NCI-H2107 (cell line): ENCODE data around the gene CCDC6.
"Not testable (repeated sequence)": the region's sequence is repeated elsewhere in the genome, so short reads cannot be mapped to it uniquely, and the experiment has no call there.

ENCODE experiments used
- DNase-seq: peaks from one replicate; lab custom pipeline; 2025; lab: John Stamatoyannopoulos, UW

Gene CCDC6

DNA sequence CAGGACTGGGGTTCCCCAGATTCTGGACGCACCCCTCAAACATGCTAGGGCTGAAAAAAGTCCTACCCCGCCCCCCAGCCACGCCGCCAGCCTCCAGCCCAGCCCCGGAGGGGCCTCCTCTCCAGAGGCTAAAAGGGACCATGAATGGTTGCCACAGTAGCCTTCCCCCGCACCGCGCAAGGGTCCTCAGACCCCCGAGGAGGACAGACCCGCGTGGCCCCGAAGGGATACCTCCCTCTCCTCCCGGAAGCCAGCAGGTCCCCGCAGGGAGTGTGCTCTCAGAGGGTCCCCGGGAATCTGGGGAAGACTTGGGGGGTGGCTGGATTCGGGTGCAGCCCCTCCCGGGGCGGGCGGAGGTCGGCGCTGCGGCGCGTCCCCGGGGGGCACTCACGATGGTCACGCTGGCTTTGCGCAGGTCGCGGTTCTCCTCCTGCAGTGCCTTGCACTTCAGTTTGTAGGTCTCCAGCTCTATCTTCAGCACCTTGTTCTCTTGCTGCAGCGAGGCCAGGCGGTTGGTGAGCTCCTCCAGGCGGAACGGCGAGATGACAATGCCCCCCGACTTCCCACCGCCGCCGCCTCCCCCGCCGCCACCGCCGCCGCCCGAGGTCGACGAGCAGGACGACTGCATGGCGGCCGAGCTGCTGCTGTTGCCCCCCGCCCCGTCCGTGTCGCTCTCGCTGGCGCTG is 482 bp downstream of the CCDC6 start:
- no peak for DNase-seq

DNA sequence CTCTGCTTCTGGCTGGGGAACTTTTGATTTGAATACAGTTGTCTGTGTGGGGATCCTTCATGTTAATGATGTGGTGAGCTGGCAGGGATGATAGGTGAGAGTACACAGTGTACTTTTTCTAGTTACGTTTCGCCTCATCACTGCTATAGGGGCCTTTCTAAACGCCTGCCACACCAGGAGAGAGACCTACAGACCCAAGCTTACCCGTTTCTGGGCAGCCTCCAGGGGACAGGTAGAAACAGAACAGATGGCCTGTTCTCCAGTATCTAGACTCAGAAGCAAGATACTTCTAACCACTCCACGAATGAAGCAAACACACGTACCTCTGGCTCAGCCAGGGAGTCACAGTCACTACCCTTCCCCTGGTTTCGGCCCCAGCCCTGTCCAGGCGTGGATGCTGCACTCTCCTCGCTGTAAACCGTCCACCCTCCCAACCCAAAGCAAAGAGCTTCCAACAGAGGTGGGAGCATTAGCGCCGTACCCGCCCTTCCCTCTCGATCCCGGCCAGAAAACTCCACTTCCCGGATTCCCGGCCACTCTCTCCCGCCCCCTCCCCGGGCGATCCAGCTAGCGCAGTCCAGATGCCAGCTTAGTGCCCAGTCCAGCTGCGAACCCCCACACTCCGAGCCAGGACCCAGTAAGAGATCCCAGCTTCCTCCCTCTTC is 1.2 kb downstream of the CCDC6 start:
- DNase-seq: no peak

DNA sequence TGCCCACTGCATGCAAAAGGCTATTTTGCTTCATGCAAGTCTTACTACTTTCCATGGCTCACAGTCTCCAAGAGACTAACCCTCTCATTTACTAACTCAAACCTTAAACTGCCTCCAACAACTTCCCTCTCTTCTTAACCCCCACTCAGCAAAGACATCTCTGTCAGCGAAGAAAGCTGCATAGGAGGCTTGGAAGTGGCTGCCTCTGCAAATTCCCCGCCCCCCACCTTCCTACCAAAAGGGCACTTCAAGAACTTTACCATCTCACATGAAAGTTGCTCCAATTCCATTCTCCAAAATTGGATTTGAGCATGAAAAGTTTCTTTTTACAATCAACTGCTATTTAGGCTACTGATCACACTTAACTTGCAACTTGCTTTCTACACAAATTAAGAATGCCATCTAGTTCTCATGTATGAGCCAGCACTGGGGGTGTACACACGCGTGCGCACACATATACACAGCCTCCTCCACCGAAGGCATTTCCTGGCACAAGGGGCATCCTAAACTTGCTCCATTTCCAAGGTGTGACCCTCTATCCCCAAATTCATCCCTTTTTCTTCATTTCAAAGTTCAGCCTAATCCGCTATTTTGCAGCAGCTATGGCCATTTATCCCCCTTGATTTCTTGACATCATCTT is 1.8 kb downstream of the CCDC6 start:
- no peak for DNase-seq

DNA sequence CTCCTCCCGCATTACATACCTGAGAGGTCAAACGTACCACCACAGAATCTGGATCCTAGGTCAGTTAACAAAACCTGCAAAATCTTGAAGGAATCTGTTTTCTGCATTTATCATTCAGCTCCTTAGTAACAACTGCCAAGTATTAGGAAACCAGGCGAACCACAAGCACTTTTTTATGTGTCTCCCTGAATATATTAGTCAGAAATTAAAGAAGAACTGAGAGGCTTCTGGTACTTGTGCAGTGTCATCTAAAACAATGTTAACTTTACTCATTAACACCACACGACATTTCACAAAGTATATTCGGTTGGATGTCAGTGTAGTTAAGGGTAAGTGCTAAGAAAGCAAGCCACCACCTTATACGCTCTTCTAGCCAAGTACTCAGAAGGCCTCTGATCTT is 2.5 kb downstream of the CCDC6 start:
- no peak for DNase-seq

DNA sequence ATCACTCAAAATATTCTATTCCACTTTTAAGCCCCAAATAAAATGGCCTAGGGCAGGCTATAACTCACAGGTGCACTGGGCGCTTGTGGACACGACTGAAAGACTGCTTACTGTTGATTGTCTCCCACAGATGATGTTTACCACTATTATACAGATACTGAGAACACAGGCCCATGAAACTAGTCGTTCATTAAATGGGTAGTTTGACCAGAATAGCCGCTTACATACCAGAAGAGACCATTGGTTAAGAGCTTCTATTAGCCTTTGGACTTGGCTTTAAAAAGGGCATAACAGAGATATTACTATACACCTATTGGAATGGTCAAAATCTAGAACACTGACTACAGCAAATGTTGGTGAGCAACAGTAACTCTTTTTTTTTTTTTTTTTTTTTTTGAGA is 4.3 kb downstream of the CCDC6 start:
- DNase-seq: no peak

DNA sequence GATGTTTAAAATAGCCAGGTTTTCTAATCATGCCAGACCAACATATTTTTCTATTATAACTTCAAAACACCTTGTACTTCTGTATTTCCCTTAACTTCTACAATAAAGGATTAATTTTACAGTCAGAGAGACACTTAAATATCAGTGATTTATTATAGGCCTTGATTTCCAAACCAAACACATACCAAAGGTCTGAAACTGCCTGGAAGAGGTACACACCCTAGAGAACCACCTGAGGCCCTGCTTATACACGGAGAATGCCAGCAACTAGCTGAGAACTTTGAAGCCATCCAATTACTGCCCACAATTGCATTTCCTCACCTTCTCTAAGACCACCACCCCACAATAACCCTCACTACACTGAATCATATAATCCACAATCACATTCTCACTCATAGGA is 4.9 kb downstream of the CCDC6 start:
- no peak for DNase-seq

DNA sequence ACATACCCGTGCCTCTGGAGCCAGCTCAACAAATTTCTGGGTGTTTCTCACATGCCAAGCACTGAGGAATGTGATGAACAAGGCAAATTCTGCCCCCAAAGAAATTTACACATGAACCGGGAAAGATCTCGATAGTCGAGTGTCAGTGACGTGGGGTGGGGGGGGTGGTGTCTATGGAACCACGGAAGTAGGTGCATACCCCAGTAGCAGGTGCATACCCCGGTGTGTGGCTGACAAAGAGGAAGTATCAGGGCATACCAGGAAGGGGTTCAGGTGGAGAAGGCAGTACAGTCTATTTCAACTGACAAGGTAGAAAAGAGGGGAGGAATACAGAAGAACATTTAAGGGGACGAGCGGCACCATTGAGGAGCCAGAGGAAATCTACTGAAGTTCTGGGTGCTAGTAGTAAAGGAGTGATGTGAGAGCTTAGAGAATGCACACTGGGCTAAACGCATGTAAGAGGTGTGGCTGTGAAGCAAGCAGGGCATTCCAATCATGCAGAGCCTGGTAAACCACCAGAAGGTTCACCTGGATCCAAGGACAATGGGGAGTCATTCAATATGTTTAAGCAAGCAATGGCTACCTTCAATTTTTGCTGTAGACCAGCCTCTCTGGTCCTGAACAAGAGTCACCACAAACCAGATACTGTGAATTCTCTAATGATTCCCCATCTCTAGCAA is 6.2 kb downstream of the CCDC6 start:
- DNase-seq: no peak

DNA sequence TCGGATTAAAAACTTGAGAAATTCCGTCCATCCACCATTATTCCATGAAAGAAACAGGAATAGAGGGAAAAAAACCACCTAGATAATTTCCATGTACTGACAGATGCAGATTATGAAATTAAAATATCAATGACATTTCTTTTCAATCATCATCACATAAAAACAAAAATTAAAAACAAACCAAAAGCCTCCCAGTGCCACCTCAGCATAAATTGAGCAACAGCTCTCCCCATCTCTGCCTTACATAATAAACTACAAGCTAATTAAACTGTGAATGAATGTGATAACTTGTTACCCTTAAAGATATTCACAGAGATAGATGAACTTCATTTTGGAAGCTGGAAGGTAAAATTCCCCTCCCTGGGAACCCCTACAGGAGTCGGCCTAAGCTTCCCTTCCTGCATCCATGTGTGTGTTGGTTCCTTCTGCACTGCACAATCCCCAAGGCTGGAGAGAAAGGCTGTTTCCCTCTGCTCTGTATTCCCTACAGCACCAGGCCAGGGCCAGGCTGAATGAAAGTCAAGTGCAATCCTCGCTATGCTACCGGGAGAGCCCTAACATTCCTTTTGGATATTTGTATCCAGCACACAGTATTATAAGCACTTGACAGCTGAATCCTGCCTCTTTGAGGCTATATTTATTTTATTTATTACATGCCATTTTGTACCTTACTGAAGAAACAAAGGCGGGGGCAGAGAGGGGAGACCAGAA is 8.1 kb downstream of the CCDC6 start:
- no peak for DNase-seq

DNA sequence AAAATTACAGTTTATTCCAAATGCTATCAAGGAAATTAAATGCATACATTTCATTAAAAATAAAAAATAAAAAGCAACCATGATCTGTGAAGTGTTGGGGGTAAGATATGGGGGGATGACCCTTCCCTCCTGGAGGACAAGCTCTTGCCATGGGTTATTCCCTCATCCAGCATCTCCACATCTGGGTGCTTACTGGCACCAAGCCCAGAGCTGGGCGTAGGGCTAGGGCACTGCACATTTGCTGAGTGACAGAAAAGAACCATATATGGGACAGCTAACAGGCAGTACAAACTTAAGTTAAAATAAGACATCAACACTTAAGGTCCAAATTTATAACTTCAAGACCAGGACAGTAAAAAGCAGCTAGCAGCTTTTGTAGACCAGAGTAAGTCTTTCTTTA is 10.2 kb downstream of the CCDC6 start:
- DNase-seq: no peak

DNA sequence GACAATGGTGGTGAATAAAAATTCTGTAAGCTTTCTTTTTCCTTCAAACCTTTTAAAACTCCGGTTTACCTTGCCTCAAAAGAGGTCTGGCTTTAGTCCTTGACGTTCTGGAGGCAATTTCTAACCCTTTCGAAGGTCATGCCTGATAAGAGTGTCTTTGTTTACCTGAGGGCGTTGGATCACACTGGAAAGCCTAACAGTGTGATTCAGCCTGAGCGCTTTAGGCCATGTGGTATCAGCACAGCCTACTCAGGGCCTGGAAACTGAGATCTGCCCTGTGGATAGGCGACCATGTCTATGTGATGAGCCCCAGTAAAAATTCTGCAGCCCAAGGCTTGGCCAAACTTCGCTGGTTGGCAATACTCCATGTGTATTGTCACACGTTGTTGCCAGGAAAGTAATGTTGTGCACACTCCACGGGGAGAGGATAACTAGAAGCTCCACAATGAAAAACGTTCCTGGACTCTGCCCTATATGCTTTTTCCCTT is 10.7 kb downstream of the CCDC6 start:
- no peak for DNase-seq

DNA sequence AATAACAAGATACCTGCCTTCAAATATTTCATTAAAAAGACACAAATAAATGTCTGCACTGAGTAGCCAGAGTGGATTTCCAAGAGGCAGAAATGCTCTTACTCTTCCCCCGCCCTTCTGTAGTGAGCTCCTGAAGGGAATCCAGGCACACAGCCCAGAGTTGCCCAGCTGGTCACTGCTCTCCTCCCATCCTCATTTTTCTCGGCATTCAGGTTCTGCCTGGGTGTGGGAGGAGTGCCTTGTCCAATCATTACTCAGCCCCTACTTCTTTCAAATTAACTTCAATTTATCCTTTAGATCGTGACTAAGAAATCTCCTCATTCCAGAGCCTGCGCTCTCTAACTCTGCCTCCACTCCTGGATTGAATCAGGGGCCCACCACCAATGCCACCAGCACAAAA is 12.2 kb downstream of the CCDC6 start:
- no peak for DNase-seq

DNA sequence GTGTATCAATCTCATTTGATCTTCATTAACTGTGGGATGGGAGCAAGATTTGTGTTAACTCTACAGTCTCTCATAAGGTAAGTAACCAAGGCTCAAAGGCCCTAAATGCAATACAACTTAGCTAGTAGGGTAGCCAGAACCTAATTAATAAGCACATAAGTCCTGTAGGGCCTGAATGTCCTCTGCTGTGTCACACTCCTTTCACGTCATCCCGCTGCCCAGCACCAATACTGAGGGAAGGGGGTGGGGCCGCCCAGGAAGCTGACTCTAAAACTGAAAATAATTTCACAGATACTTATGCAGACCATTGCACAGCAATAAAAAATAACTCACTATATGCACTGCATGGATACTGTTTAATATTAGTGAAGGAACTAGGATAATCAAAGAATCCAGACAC is 13.7 kb downstream of the CCDC6 start:
- DNase-seq: no peak

DNA sequence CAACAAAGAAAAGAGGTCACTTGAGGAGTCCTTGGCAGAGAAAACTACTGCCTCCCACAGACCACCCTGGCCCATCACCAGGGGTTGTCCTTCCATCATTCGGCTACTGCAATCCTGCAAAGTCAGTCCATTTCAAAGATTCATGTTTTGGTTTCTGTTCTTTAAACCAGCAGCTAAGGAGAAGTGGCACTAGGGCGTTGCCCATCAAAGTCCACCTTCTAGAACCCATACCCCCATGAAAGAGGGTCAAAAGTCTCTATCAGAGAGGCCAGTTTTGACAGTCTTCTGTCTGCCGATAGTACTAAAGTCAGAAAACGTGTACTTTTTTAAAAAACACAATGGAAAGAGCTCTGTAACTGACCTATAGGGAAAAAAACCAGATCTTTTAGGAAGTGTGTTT is 14.4 kb downstream of the CCDC6 start:
- no peak for DNase-seq

DNA sequence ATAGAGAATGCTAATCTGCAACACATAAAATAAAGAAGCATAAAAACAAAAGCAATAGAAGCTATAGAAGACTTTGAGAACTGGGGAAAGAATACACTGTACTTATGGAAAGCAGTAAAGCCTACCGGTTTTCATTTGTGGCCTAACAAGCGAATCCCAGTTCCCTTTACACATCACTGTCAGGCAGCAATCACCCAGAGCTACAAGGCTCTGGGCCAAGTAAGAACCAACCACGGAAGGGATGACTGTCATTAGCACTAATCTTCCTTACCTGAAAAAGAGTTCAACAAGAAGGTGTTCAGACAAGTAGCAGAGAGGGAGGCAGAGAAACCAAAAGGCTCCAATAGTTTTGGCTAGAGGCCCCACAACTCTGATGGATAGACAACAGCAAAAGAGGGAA is 15.0 kb downstream of the CCDC6 start:
- no peak for DNase-seq

DNA sequence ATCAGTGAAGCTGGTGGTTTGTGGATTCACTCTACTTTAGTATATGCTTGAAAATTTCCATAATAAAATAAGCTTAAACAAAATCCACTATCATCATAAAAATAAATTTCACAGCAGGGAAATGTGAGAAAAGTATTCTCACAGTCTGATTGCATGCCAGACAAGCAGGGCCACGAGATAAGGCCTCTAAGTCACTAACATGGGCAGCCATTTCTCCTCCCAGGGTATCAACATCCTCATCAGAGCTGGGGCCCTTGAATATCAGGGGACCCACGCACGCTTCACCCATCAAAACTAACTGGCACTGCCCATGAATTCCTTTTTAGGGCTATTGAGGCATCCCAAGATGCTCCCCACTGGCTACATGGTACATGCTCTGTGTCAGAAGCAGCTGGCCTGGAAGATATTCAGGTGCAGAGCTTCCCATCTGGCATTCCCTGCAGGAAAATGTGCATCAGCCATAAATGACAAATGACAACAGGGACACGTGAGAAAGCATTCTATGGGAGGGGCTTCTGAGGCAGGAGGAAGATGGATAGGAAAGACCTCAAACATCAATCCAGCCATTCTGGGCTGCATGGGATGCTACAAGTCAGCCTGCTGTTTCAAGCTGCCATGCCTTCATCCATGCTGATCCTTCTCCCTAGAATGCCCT is 17.4 kb downstream of the CCDC6 start:
- DNase-seq: no peak

DNA sequence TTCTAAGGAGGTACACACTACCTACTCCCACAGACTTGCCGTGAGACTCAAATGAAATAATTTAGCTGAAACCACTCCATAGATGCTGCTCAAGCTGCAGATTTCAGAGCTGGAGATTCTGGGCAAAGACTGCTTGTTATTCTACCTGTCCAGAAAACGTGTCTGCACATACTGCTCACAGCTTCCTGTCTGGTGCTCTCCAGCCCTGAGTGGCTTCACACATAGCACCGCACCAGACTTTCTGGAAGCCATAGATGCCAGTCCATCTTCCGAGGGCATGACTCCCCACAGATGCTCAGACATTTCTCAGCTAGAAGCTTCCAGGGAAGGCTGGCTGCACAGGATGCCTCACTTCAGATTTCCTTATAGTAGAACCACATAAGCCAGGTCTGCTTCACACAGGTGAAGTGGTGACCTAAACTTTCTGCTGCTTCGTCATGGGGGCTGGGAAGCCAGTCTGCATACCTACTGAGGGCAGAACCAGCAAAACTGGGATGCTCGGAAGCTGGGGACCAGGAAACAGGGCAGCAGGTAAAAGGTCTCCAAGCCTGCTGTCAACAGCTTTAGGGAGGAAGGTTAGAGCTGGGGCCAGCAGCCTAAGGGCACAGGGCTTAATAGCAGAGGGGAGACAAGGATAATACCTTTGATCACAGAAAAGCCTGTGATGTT is 18.2 kb downstream of the CCDC6 start:
- DNase-seq: no peak

DNA sequence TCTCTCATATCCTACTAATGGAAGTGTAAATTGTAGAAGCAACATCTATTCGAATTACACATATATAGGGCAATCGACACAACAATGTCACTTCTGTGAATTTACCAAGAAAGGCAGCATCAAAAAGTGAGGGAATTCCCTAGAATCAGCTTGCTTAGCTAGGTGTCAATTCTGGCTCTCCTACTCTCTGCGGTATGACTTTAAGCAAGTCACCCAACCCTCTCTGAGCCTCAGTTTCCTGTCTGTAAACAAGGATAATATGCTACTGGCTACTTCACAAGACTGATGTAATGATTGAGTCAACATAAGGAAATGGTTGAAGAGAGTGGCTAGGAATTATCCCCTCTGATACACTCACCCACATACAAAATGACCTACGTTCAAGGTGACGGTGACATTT is 19.4 kb downstream of the CCDC6 start:
- DNase-seq: no peak

DNA sequence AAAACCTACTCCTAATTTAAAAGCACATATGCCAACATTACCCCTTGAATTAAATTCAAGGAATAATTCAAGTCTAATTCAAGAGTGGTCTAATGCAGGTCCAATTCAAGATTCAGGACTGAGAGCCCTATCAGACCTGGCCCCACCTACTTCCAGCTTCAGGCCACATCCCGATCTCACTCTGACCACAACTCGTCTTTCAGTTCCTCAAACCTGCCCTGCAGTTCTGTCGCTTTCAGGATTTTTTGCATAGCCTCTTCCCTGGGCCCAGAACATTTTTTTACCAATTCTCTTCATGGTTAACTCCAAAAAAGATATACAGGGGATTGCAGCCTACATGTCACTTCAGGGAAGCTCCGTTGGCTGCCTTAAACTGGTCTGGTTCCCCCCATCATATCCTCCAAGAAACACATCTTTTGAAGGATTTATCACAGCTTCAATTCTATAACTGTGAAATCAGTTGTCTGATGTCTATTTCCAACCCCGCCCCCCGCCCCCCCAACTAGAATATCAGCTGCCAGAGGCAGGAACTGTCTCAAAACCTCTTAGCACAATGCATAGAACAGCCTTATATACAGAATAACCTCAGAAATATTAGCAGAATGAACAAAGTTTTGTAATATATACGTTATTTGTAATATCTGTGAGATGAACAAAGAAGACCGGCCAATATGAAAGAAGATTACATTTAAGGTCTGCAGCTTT is 20.8 kb downstream of the CCDC6 start:
- no peak for DNase-seq

DNA sequence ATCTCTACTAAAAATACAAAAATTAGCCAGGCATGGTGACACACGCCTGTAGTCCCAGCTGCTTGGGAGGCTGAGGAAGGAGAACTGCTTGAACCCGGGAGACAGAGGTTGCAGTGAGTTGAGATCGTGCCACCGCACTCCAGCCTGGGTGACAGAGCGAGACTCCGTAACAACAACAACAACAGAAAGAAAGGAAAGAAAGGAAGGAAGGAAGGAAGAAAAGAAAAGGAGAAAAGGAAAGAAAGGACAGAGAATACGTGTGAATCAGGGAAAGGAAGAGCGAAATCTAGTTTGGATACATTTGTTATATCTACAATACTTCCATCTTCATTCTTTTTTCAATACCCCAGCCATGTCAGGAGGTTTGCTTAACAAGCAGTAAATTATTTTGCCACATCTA is 21.5 kb downstream of the CCDC6 start:
- DNase-seq: not testable (repeated sequence)

DNA sequence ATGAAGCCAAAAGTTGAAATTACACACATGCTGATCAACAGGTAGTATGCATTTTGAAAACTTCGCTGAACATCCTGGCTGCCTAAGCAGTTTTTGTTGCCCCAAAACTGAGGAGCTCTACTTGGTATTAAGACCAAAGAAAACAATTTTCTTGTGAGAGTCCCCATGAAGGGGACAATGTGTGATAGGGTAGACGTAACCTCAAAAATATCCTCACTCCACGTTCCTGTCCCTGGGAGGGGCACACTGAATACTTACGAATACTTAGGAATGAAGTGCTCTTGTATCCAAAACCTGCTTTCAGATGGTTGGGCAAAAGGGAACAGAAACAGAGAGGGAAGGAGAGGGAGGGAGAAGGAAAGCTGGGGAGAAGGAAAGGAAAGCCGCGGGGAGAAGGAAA is 24.7 kb downstream of the CCDC6 start:
- DNase-seq: no peak
